HG03135 (cell line): Measurements from ENCODE around the gene C1orf167.
"Not testable (repeated sequence)": the region's sequence is repeated elsewhere in the genome, so short reads cannot be mapped to it uniquely, and the experiment has no call there.

Source experiments
- ATAC-seq: cut with Tn5 transposase; IDR thresholded peaks from one replicate; pipeline ENCODE4 v1.9.1; 2021; ENCODE audit warnings: mild to moderate bottlenecking, moderate library complexity; ENCODE audit not compliant: unreplicated experiment

The C1orf167 gene

GRCh38 chr1:11799896-11800295 lies 37.9 kb downstream of the C1orf167 start:
- no peak for ATAC-seq

- ATAC-seq: no peak
Observed at GRCh38 chr1:11800391-11800755, 38.4 kb downstream of the C1orf167 start.

GRCh38 chr1:11800756-11801433 lies 38.9 kb downstream of the C1orf167 start:
- no peak for ATAC-seq

GRCh38 chr1:11802616-11802972 lies 40.6 kb downstream of the C1orf167 start:
- no peak for ATAC-seq

- no peak for ATAC-seq
Observed at GRCh38 chr1:11802973-11803885, 41.2 kb downstream of the C1orf167 start.

GRCh38 chr1:11803924-11804665 lies 42.1 kb downstream of the C1orf167 start:
- ATAC-seq: not testable (repeated sequence)

GRCh38 chr1:11804666-11805421 lies 42.9 kb downstream of the C1orf167 start:
- ATAC-seq: no peak

GRCh38 chr1:11805422-11806306 lies 43.7 kb downstream of the C1orf167 start, which contains the start of the genes CLCN6 and MTHFR:
TSS of gene CLCN6 (plus strand) at chr1:11806191. CDS start at chr1:11806263, 72 bp downstream.
TSS of gene MTHFR (minus strand) at chr1:11805964. CDS start at chr1:11803116, 2,848 bp downstream.
- ATAC-seq: peak; percentile 78

- ATAC-seq: peak; percentile 40
Observed at GRCh38 chr1:11806307-11806936, 44.4 kb downstream of the C1orf167 start.

GRCh38 chr1:11807133-11807532 lies 45.1 kb downstream of the C1orf167 start:
- no peak for ATAC-seq

- no peak for ATAC-seq
Observed at GRCh38 chr1:11813021-11813420, 51.0 kb downstream of the C1orf167 start.

GRCh38 chr1:11817192-11817591 lies 55.2 kb downstream of the C1orf167 start:
- no peak for ATAC-seq

GRCh38 chr1:11822091-11822490 lies 60.1 kb downstream of the C1orf167 start:
- ATAC-seq: no peak

GRCh38 chr1:11823366-11824137 lies 61.6 kb downstream of the C1orf167 start:
- ATAC-seq: no peak

- ATAC-seq: no peak
Observed at GRCh38 chr1:11825131-11825530, 63.1 kb downstream of the C1orf167 start.

GRCh38 chr1:11826946-11827345 lies 65.0 kb downstream of the C1orf167 start:
- ATAC-seq: no peak

- ATAC-seq: no peak
Observed at GRCh38 chr1:11828511-11828910, 66.5 kb downstream of the C1orf167 start.

- no peak for ATAC-seq
Observed at GRCh38 chr1:11831945-11832725, 70.1 kb downstream of the C1orf167 start.
